NCI-H460 (cell line): ENCODE data around the gene NYAP2. TPM values are rescaled to one million over a fixed set of nuclear protein-coding genes. Genes with fewer than 3 reads are reported as not detected.

Experiments
- DNase-seq: peaks from one replicate; pipeline ENCODE4 v3.0.0-alpha.2; 2016; ENCODE audit warnings: low read depth; ENCODE audit errors: extremely low read depth
- total RNA-seq: library from RNA; depleted of rRNA; stranded (reverse); fragments of >200 nt; shearing (Covaris generic); gene quantifications from 2 replicates; pipeline ENCODE4 v1.2.3, GENCODE V29; 2014

Gene NYAP2
- total RNA-seq, 1 experiment from 2014 or later: not detected

GRCh38 chr2:225472161-225472560 lies 72.7 kb downstream of the NYAP2 start:
- no peak for DNase-seq

GRCh38 chr2:225479386-225479785 lies 79.9 kb downstream of the NYAP2 start:
- DNase-seq: no peak

DNA sequence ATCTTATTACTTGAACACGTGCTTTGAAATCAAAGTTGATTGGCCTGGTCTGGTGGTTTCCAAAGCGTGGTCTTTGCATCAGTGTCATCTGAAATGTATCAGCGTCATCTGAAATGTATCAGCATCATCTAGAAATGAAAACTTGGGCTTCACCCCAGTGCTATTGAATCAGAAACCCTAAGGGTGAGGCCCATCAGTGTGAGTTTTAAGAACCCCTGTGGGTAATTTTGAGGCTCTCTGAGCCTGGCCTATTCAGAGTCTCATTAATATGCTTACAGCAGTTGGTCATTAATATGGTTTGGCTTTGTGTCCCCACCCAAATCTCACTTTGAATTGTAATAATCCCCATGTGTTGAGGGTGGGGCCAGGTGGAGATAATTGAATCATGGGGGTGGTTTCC lies 85.2 kb downstream of the NYAP2 start:
- no peak for DNase-seq

- DNase-seq: no peak
Measured at GRCh38 chr2:225486236-225486635, 86.7 kb downstream of the NYAP2 start.

- DNase-seq: no peak
Measured at GRCh38 chr2:225487878-225488416, 88.4 kb downstream of the NYAP2 start.

DNA sequence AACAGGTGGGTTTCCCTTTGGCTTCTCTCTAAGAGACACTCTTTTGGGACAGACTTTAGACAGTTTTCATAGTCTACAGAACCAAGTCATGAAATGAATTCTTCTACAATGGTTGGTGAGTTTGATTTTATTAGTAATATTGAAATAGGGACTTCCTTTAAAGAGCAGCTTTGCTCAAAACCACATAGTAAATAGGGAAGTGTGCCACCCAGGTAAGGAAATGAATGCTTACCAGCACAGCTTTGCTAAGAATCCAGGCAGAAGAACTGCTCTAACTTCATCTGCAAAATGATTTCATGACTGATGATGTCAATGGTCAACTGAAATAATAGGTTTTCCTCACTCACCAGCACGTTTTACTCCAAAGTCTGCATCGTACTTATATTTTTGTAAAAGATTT lies 89.2 kb downstream of the NYAP2 start:
- no peak for DNase-seq

DNA sequence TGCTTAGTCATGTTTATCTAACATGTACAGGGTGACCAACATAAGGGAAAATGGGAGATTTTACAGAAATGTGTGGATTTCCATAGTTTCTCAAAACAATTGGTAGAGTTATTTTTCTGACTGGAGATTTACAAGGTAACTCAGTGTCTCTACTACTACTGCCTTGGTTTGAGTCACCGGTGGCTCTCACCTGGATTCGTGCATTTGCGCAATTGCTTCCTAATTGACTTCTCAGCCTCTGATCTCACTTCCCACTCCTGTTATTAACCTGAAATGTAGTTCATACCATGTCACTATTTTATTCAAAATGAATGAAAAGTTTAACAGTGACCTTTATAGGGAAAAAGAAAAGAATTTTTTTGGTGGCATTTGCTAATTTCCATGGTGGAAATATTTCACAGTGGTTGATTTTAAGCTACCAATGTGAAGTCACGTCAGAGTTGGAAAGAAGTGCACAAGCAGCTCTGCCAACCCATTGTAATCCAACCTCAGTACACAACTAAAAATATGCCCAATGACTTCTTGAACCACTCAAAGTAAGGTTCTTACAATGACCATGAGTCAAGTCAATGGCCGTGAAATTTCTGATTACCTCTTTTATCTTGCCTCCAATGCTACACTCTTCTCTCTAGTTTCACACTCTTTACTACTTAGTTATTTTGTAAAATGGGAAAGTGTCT lies 94.0 kb downstream of the NYAP2 start:
- DNase-seq: no peak

DNA sequence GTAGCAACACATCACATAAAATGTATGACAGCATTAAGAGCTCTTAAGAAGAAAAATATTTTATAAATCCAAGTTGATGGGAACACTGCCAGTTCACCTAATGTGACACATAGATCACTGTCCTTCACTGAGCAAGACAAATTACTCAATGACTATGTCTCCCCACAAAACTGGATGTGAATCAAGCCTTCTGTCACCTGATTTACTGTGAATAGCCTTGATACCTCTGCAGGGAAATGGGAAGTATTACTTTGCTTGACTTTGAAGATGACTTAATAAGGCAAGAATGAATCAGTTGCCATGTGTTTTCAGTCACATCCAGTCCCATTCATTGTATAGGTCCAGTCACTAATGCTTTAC lies 94.6 kb downstream of the NYAP2 start:
- DNase-seq: no peak

DNA sequence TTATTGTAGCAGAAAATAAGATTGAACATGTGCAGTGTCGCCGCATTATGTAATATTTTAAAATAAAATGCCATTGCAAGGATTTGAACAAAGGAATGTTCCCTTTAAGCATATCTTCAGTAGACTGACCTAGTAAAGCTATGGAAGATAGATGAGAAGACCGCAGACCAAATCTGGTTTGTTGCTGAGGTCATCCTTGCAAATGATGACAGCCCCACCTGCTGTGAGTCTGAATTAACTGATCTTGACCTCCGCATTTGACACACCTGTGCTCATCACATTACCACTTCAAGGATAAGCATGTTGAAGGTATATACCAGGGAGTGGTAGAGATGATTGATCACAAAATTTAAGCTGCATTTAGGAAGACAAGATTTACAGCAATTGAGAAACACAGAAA lies 96.2 kb downstream of the NYAP2 start:
- no peak for DNase-seq

- DNase-seq: no peak
Measured at GRCh38 chr2:225496568-225496967, 97.1 kb downstream of the NYAP2 start.

- no peak for DNase-seq
Measured at GRCh38 chr2:225497166-225497565, 97.7 kb downstream of the NYAP2 start.

GRCh38 chr2:225501022-225501421 lies 101.5 kb downstream of the NYAP2 start:
- DNase-seq: no peak

GRCh38 chr2:225502971-225503370 lies 103.5 kb downstream of the NYAP2 start:
- DNase-seq: no peak

GRCh38 chr2:225510796-225511195 lies 111.3 kb downstream of the NYAP2 start:
- no peak for DNase-seq

DNA sequence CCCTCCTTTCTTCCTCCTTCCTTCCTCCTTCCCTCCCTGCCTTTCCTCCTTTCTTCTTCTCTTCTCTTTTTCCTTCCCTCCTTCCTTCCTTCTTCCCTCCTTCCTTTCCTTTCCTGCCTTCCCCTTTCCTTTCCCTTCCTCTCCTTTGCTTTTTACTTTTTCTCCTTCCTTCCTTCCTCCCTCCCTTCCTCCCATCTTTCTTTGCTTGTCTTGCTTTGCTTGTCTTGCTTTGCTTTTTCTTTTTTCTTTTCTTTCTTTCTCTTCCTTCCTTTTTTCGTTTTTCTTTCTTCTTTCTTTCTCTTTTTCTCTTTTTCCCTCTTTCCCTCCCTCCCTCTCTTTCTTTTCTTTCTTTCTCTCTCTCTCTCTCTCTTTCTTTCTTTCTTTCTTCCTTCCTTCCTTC lies 113.0 kb downstream of the NYAP2 start:
- DNase-seq: no peak

DNA sequence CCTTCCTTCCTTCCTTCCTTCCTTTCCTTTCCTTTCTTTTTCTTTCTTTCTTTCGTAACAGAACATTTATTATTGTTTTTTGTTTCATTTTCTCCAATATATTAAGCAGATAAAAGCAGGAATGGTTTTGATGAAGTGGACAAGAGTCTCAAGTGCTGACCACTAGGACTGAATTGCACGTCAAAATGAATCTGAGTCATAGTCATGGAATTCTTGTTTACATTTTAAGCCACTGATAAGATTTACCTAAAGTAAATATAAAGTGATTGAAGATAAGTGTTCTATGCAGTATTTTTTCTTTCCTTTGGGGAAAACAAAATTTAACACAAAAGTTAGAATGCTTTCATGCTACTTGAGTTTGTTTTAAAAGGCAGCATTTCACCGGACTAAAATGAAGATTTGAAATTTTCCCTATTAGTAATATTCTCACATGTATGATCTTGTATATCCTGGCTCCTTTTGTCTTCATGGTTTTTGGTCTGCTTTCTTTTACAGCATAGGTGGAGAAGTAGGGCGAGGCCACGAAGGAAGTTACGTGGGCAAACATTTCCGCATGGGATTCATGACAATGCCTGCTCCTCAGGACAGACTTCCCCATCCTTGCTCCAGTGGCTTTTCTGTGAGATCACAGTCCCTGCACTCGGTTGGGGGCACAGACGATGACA lies 113.5 kb downstream of the NYAP2 start:
- peak; percentile 23 for DNase-seq

DNA sequence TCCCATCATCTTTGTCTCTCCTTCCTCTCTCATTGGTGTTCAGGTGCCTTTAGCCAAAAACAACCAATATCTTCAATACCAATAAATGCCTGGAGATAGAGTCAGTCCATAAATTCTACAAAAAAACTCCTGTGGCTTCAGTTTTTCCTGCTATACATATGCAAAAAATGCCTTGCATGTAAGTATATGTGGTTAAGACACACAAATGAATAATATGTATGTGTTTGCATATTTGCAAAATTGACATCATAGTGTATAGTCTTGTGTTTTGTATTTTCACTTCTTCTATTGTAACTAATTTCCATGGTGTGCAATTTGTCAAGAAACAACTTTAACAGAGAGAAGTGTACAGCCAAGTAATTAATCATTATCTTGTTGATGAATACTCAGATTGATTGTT lies 115.5 kb downstream of the NYAP2 start:
- DNase-seq: no peak

DNA sequence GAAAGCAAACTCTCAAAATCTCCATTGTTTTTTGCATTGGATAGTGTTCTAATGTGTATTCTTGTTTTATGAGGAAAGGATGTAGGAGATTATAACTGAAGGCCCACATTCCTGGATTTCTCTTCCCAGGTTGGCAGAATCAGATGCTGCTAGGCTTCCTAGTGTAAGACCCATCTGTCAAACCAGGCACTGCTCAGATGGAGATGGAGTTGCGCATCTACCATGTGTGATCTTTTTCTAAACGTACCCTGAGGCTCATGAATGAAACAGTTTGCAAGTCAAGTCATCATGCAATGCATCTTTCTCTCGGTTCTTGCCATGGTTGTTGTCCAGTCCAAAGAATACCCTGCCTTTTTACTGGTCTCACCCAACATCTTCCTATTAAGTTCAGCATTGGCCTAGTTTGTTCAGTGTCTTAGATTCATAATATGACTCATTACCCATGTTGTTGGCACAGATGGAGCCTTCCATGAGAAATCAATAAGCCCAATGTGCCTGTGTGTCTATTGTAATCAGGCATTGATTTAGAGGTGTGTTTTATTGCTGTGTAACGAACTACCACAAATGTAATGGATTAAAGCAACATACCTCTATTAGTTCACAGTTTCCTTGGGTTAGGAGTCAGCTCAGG lies 127.4 kb downstream of the NYAP2 start:
- DNase-seq: no peak

GRCh38 chr2:225531559-225531958 lies 132.0 kb downstream of the NYAP2 start:
- no peak for DNase-seq

DNA sequence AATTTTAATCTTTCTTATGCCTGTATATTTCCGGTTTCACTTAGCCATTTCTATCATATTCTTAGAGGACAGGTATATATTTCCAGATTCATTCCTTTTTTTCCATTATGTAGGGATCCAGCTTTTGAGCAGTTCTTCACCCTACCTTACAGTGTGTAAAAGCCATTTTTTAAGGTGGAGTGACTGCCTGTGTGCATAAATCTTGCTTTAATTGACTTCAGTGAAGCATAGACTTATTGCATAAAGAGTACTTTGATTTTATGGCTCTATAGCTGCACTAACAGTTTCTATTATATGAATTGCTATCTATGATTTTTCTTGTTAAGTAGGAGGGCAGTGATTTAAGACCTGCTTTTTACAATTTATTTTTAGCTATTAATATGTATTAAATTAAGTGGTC lies 132.6 kb downstream of the NYAP2 start:
- DNase-seq: no peak

GRCh38 chr2:225534037-225534436 lies 134.5 kb downstream of the NYAP2 start:
- DNase-seq: no peak

- no peak for DNase-seq
Measured at GRCh38 chr2:225534697-225535096, 135.2 kb downstream of the NYAP2 start.
